H9 (cell line): ENCODE data around the gene ADAMTSL4. TPM values are rescaled to one million over a fixed set of nuclear protein-coding genes. Genes with fewer than 3 reads are reported as not detected.
A peak's percentile ranks its signal among the peaks of the same experiment; 100 is the strongest.

Source experiments
- DNase-seq: peaks from one replicate; pipeline ENCODE4 v3.0.0-alpha.2; 2017
- H2AFZ ChIP-seq: one replicate; pipeline ENCODE4 v1.6.1; 2013; ENCODE audit warnings: mild to moderate bottlenecking, low read length, control low read depth, moderate library complexity
- H2AK5ac ChIP-seq: 2 replicates; pipeline ENCODE4 v1.6.1; 2013; ENCODE audit warnings: low read length, control low read depth, mixed read lengths; ENCODE audit not compliant: insufficient read length
- H2BK120ac ChIP-seq: one replicate; pipeline ENCODE4 v1.6.1; 2013; ENCODE audit warnings: low read depth, mild to moderate bottlenecking, low read length, control low read depth, inconsistent platforms; ENCODE audit not compliant: poor library complexity, severe bottlenecking
- H2BK12ac ChIP-seq: 2 replicates; pipeline ENCODE4 v1.6.1; 2013; ENCODE audit warnings: low read length, control low read depth, mixed read lengths, low read depth; ENCODE audit not compliant: insufficient read length
- H2BK15ac ChIP-seq: 2 replicates; pipeline ENCODE4 v1.6.1; 2013; ENCODE audit warnings: low read depth, low read length, control low read depth
- H2BK20ac ChIP-seq: one replicate; pipeline ENCODE4 v1.6.1; 2013; ENCODE audit warnings: low read depth, mild to moderate bottlenecking, low read length, control low read depth, inconsistent platforms; ENCODE audit not compliant: poor library complexity, severe bottlenecking
- H2BK5ac ChIP-seq: 2 replicates; pipeline ENCODE4 v1.6.1; 2013; ENCODE audit warnings: low read length, control low read depth, mixed read lengths; ENCODE audit not compliant: insufficient read length
- H3K14ac ChIP-seq: 2 replicates; pipeline ENCODE4 v1.6.1; 2013; ENCODE audit warnings: low read length, control low read depth; ENCODE audit not compliant: insufficient read depth
- H3K18ac ChIP-seq: 2 replicates; pipeline ENCODE4 v1.6.1; 2013; ENCODE audit warnings: low read depth, mild to moderate bottlenecking, mixed read lengths, low read length, control low read depth; ENCODE audit not compliant: insufficient read length
- H3K23ac ChIP-seq: 2 replicates; pipeline ENCODE4 v1.6.1; 2013; ENCODE audit warnings: low read length, control low read depth, mixed read lengths, low read depth; ENCODE audit not compliant: insufficient read length
- H3K23me2 ChIP-seq: 2 replicates; pipeline ENCODE4 v1.6.1; 2013; ENCODE audit warnings: low read depth, mild to moderate bottlenecking, mixed read lengths, low read length, control low read depth; ENCODE audit not compliant: insufficient read length, poor library complexity, severe bottlenecking
- H3K27ac ChIP-seq: 2 replicates; pipeline ENCODE4 v1.5.1; 2013; ENCODE audit warnings: low read length, control low read depth, mixed read lengths, low read depth; ENCODE audit not compliant: insufficient read length
- H3K27me3 ChIP-seq: 2 replicates; pipeline ENCODE4 v1.6.1; 2013; ENCODE audit warnings: low read length, control low read depth, inconsistent platforms; ENCODE audit not compliant: insufficient read depth
- H3K4ac ChIP-seq: 2 replicates; pipeline ENCODE4 v1.6.1; 2013; ENCODE audit warnings: low read depth, mild to moderate bottlenecking, control low read depth, inconsistent platforms, low read length, moderate library complexity
- H3K4me1 ChIP-seq: 2 replicates; pipeline ENCODE4 v1.6.1; 2013; ENCODE audit warnings: low read length, control low read depth, inconsistent platforms; ENCODE audit not compliant: insufficient read depth
- H3K4me2 ChIP-seq: 2 replicates; pipeline ENCODE4 v1.6.1; 2013; ENCODE audit warnings: low read length, control low read depth, mixed read lengths; ENCODE audit not compliant: insufficient read length, insufficient read depth
- H3K56ac ChIP-seq: 2 replicates; pipeline ENCODE4 v1.6.1; 2013; ENCODE audit warnings: low read depth, mild to moderate bottlenecking, mixed read lengths, low read length, control low read depth; ENCODE audit not compliant: insufficient read length
- H3K79me1 ChIP-seq: 2 replicates; pipeline ENCODE4 v1.6.1; 2013; ENCODE audit warnings: low read depth, mild to moderate bottlenecking, moderate library complexity, low read length, control low read depth, inconsistent platforms; ENCODE audit not compliant: insufficient read depth, poor library complexity, severe bottlenecking
- H3K79me2 ChIP-seq: 2 replicates; pipeline ENCODE4 v1.6.1; 2013; ENCODE audit warnings: low read length, control low read depth, inconsistent platforms; ENCODE audit not compliant: insufficient read depth
- H3K9ac ChIP-seq: 2 replicates; pipeline ENCODE4 v1.6.1; 2013; ENCODE audit warnings: low read length, control low read depth, mixed read lengths; ENCODE audit not compliant: insufficient read length; ENCODE audit errors: extremely low read depth
- H3K9me3 ChIP-seq: one replicate; pipeline ENCODE4 v1.6.1; 2013; ENCODE audit warnings: low read depth, low read length, inconsistent platforms; ENCODE audit not compliant: control insufficient read depth
- H3T11ph ChIP-seq: one replicate; pipeline ENCODE4 v1.6.1; 2013; ENCODE audit warnings: mild to moderate bottlenecking, low read length, control low read depth, inconsistent platforms
- H4K20me1 ChIP-seq: one replicate; pipeline ENCODE4 v1.6.1; 2013; ENCODE audit not compliant: control insufficient read depth, insufficient read length, insufficient read depth
- H4K5ac ChIP-seq: 2 replicates; pipeline ENCODE4 v1.6.1; 2013; ENCODE audit warnings: low read depth, mild to moderate bottlenecking, mixed read lengths, low read length, control low read depth; ENCODE audit not compliant: insufficient read length
- H4K8ac ChIP-seq: replicated peaks from 2 replicates; pipeline ENCODE4 v1.6.1; 2013; ENCODE audit warnings: low read length, control low read depth, mixed read lengths, low read depth; ENCODE audit not compliant: insufficient read length
- H4K91ac ChIP-seq: 2 replicates; pipeline ENCODE4 v1.6.1; 2013; ENCODE audit warnings: low read depth, mild to moderate bottlenecking, moderate library complexity, mixed read lengths, low read length, control low read depth; ENCODE audit not compliant: insufficient read length
- H3K27ac Mint-ChIP-seq, 3 experiments: 2 replicates in 2 of 3; 3 replicates in 1 of 3; pipeline ENCODE4 v1.8.0; 2020 to 2021; ENCODE audit warnings: mixed read lengths in 3 of 3, mild to moderate bottlenecking in 1 of 3, moderate library complexity in 1 of 3
- H3K27me3 Mint-ChIP-seq: 2 replicates; pipeline ENCODE4 v1.8.0; 2021; ENCODE audit warnings: low read depth, mild to moderate bottlenecking, moderate library complexity, mixed read lengths
- H3K36me3 Mint-ChIP-seq, 3 experiments: 2 replicates in 2 of 3; 3 replicates in 1 of 3; pipeline ENCODE4 v1.8.0; 2020 to 2021; ENCODE audit warnings: low read depth in 3 of 3, mixed read lengths in 3 of 3; ENCODE audit not compliant: insufficient read depth in 1 of 3
- H3K4me1 Mint-ChIP-seq, 2 experiments: 2 replicates each; pipeline ENCODE4 v1.8.0; 2020; ENCODE audit warnings: mixed read lengths in 2 of 2
- H3K4me3 Mint-ChIP-seq, 2 experiments: 2 replicates in 1 of 2; 3 replicates in 1 of 2; pipeline ENCODE4 v1.8.0; 2020 to 2021; ENCODE audit warnings: mild to moderate bottlenecking in 2 of 2, mixed read lengths in 2 of 2, moderate library complexity in 1 of 2
- H3K9me3 Mint-ChIP-seq, 2 experiments: 2 replicates in 1 of 2; 3 replicates in 1 of 2; pipeline ENCODE4 v1.8.0; 2020; ENCODE audit warnings: mild to moderate bottlenecking in 2 of 2, mixed read lengths in 2 of 2, moderate library complexity in 1 of 2
- CTCF ChIP-seq: fragments of 200-600 bp; sonication (generic); conservative IDR thresholded peaks from 3 replicates; pipeline ENCODE4 v1.8.0; 2021; ENCODE audit warnings: antibody characterized with exemption, mild to moderate bottlenecking
- WGBS: extraction: QIAGEN DNeasy Blood & Tissue Kit; methylation state at CpG from one replicate; pipeline ENCODE4 v1.1.7; 2013; ENCODE audit warnings: missing lambda C conversion rate, low lambda C conversion rate, mixed read lengths; ENCODE audit not compliant: insufficient read length; ENCODE audit errors: extremely low coverage; 5-methylcytosine and 5-hydroxymethylcytosine counted together
- total RNA-seq: library from RNA; stranded (reverse); gene quantifications from 2 replicates; pipeline ENCODE4 v1.2.1, GENCODE V29; 2021

The ADAMTSL4 gene
- total RNA-seq, 1 experiment from 2014 or later = 6.1 TPM

GRCh38 chr1:150575518-150576366 lies 26.5 kb downstream of the ADAMTSL4 start:
- H2BK12ac ChIP-seq = no peak overlapping the region
- H3K36me3 Mint-ChIP-seq = peaks cover 69 to 81% (median 72%) of the 10 kb centered on the region in 3 experiments
- peaks cover 35% of the 10 kb centered on the region for H3K79me2 ChIP-seq
- no peak overlapping the region for H4K8ac ChIP-seq
- no peak overlapping the region for H3K4ac ChIP-seq
- H2BK20ac ChIP-seq = no peak overlapping the region
- H4K5ac ChIP-seq = no peak overlapping the region
- H3K18ac ChIP-seq = no peak overlapping the region
- peaks cover 3% of the 10 kb centered on the region; the same call in 1 of the 2 replicates for H3K27me3 Mint-ChIP-seq
- peaks cover 50 to 60% of the 10 kb centered on the region in 2 experiments for H3K4me1 Mint-ChIP-seq
- peak overlapping the region; percentile 98 for H3K4me2 ChIP-seq
- H3K23me2 ChIP-seq = peaks cover 7% of the 10 kb centered on the region
- peak overlapping the region; percentile 82 to 98 (median 87); a peak in 5 of 7 replicates for H3K27ac Mint-ChIP-seq
- H3T11ph ChIP-seq = no peak overlapping the region
- no peak overlapping the region for H2BK15ac ChIP-seq
- no peak for TF ChIP-seq CTCF
- H3K14ac ChIP-seq = no peak overlapping the region
- H2AK5ac ChIP-seq = no peak overlapping the region
- no peak overlapping the region for H4K91ac ChIP-seq
- H3K4me3 Mint-ChIP-seq = peak overlapping the region; percentile 96 to 97
- peak overlapping the region; percentile 24 for H3K9ac ChIP-seq
- peaks cover 6 to 15% of the 10 kb centered on the region in 2 experiments; a peak in 4 of 5 replicates for H3K9me3 Mint-ChIP-seq
- H2BK5ac ChIP-seq = no peak overlapping the region
- H3K9me3 ChIP-seq = no peaks in the 10 kb centered on the region
- no peaks in the 10 kb centered on the region for H4K20me1 ChIP-seq
- H3K23ac ChIP-seq = no peak overlapping the region
- no peak overlapping the region for H2AFZ ChIP-seq
- H3K79me1 ChIP-seq = no peaks in the 10 kb centered on the region
- H3K27me3 ChIP-seq = no peaks in the 10 kb centered on the region
- no peak overlapping the region for H3K27ac ChIP-seq
- no peak for DNase-seq
- H2BK120ac ChIP-seq = no peak overlapping the region
- no CpG with 5 or more reads among the region's 1 CpG for WGBS
- no peak overlapping the region for H3K56ac ChIP-seq
- peaks cover 4% of the 10 kb centered on the region for H3K4me1 ChIP-seq
